GM13976 (cell line): Measurements from ENCODE around the gene PINK1.

Experiments
- DNase-seq: peaks from one replicate; pipeline ENCODE4 v3.0.0; 2012; ENCODE audit warnings: low spot score
- CTCF ChIP-seq: IDR thresholded peaks from 2 replicates; pipeline ENCODE4 v1.5.1; 2012; ENCODE audit warnings: borderline replicate concordance, mild to moderate bottlenecking; ENCODE audit not compliant: insufficient read depth; ENCODE audit errors: extremely low read depth, missing control alignments, control extremely low read depth
- in situ Hi-C: fragments of 300-500 bp; cut with MboI; formaldehyde crosslinking; loops from one replicate; pipeline ENCODE4 v1.12.0; 2022; ENCODE audit warnings: low sequenced_read_pairs, mixed read lengths, inconsistent platforms; ENCODE audit not compliant: unreplicated experiment

The PINK1 gene

GRCh38 chr1:20609541-20609940, 23.7 kb upstream of the PINK1 start:
- DNase-seq: no peak
- TF ChIP-seq CTCF: no peak
- in situ Hi-C loops: no loop called here

GRCh38 chr1:20610970-20611369, 22.3 kb upstream of the PINK1 start:
- in situ Hi-C loops: no loop called here
- no peak for DNase-seq
- no peak for TF ChIP-seq CTCF

- TF ChIP-seq CTCF: no peak
- in situ Hi-C loops: no loop called here
- no peak for DNase-seq
Measured at GRCh38 chr1:20611652-20612051, 21.6 kb upstream of the PINK1 start.

- TF ChIP-seq CTCF: no peak
- DNase-seq: no peak
- in situ Hi-C loops: no loop called here
Measured at GRCh38 chr1:20612221-20612746, 21.0 kb upstream of the PINK1 start.

GRCh38 chr1:20614131-20614579, 19.1 kb upstream of the PINK1 start:
- no peak for DNase-seq
- in situ Hi-C loops: no loop called here
- TF ChIP-seq CTCF: no peak

- in situ Hi-C loops: no loop called here
- TF ChIP-seq CTCF: no peak
- DNase-seq: peak; percentile 71
Measured at GRCh38 chr1:20615946-20616846, 17.1 kb upstream of the PINK1 start.
